ENCODE results near the gene NEK11.

DNA sequence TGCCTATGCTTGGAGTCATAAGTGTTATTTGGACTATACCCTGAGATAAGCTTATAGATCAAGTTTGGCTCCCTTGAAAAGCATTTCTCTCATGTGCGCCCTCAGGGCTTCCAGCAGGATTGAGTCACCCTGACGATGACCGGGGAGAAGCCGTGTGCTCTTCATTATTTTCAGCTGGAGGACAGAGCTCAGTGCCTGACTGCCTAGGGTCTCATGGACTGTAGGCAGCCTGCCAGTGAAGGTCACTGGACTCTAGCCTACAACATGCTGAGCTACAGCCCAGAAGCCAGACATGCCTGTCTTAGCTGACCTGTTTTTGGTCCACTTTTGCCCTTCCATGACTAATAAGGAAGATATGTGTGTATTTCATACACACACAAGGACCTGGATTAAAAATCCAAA, 323.3 kb downstream of the NEK11 start:
- TF ChIP-seq CTCF (IDR thresholded peaks at IDR 0.05; ENCODE audit: borderline replicate concordance, extremely low read depth, low read length, poor library complexity, severe bottlenecking) = no peak
- no peak for TF ChIP-seq EZH2 (IDR thresholded peaks at IDR 0.05; ENCODE audit: borderline replicate concordance, low read depth, low read length, severe bottlenecking)

Measured in DND-41 (cell line).